ENCODE measurements around the gene STAT2. TPM values are rescaled to one million over a fixed set of nuclear protein-coding genes. Genes with fewer than 3 reads are reported as not detected.

STAT2 gene
- total and polyA plus RNA-seq, 9 of the 15 experiments (the other 6 are each of a cell fraction or from before 2014, with no cell fraction given), result 15.5 to 46.9 (median 40.1) TPM

DNA sequence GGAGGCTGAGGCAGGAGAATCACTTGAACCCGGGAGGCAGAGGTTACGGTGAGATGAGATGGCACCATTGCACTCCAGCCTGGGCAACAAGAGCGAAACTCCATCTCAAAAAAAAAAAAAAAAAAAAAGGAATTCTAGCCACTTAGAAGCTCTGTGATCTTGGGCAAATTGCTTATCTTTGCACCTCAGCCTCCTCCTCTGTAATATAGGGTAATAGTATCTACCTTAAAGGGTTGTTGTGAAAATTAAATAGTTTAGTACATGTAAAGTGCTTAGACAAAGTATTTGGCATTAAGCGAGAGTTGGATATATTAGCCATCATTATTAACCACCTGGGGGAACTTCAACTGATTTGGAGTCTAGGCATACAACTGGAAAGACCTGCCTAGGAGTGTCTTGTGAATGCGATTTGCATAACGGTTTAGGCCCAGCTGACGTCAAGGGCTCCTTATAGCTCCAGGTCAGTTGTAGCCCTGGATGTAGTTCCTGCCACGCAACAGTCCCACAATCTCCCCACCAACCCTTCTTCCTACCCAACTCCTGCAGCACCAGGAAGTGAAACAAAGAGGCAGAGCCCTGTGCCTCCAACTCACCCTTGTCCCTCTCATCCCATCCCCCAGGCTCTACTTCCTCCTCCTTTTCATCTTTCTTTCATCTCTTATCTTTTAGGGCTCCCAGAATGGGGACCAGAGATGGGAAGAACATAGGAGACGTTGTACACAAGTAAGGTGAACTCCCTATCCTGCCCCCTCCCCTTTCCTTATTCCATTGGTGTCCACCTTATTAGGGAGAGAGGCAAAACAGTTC, 23.3 kb downstream of the STAT2 start (continued):
- peak; percentile 54; the same call in 1 of the 2 replicates for TF ChIP-seq ZBTB2 (IDR thresholded peaks at IDR 0.05)
- peak; percentile 91 for TF ChIP-seq LEF1 (IDR thresholded peaks at IDR 0.05)
- TF ChIP-seq BDP1 (IDR thresholded peaks at IDR 0.05; ENCODE audit: insufficient read depth, insufficient read length), result no peak
- peak; percentile 96 for TF ChIP-seq ELF4 (CRISPR knock-in tag; IDR thresholded peaks at IDR 0.05)
- TF ChIP-seq ZNF217 (CRISPR knock-in tag; IDR thresholded peaks at IDR 0.05), result no peak
- TF ChIP-seq ZNF583 (CRISPR knock-in tag; IDR thresholded peaks at IDR 0.05), result no peak
- TF ChIP-seq NR2F6 (CRISPR knock-in tag; IDR thresholded peaks at IDR 0.05), result peak; percentile 47; the same call in 1 of the 2 replicates
- TF ChIP-seq RBM34 (IDR thresholded peaks at IDR 0.05; ENCODE audit: borderline replicate concordance, insufficient read depth, low read length), result no peak
- no peak; the same call in 1 of the 2 replicates for TF ChIP-seq CBX1 (IDR thresholded peaks at IDR 0.05; ENCODE audit: low read depth)
- TF ChIP-seq ELF1 (tag; IDR thresholded peaks at IDR 0.05), result peak; percentile 94
- peak; percentile 65 to 73; a peak in 2 of 4 replicates for TF ChIP-seq ETV6 (IDR thresholded peaks at IDR 0.05; ENCODE audit: borderline replicate concordance in 1 of 2, low read depth in 2 of 2, low read length in 1 of 2)
- TF ChIP-seq ETV6 (CRISPR knock-in tag; IDR thresholded peaks at IDR 0.05; ENCODE audit: borderline replicate concordance), result no peak
- no peak for TF ChIP-seq RBM15 (IDR thresholded peaks at IDR 0.05; ENCODE audit: insufficient read depth, low read length)
- no peak for TF ChIP-seq ZNF444 (CRISPR knock-in tag; IDR thresholded peaks at IDR 0.05)
- TF ChIP-seq, protein P1, sequence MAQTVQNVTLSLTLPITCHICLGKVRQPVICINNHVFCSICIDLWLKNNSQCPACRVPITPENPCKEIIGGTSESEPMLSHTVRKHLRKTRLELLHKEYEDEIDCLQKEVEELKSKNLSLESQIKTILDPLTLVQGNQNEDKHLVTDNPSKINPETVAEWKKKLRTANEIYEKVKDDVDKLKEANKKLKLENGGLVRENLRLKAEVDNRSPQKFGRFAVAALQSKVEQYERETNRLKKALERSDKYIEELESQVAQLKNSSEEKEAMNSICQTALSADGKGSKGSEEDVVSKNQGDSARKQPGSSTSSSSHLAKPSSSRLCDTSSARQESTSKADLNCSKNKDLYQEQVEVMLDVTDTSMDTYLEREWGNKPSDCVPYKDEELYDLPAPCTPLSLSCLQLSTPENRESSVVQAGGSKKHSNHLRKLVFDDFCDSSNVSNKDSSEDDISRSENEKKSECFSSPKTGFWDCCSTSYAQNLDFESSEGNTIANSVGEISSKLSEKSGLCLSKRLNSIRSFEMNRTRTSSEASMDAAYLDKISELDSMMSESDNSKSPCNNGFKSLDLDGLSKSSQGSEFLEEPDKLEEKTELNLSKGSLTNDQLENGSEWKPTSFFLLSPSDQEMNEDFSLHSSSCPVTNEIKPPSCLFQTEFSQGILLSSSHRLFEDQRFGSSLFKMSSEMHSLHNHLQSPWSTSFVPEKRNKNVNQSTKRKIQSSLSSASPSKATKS (CRISPR knock-in tag; IDR thresholded peaks at IDR 0.05), result no peak
- TF ChIP-seq DDX20 (tag; IDR thresholded peaks at IDR 0.05; ENCODE audit: low read depth), result no peak
- TF ChIP-seq ZNF75A (CRISPR knock-in tag; IDR thresholded peaks at IDR 0.05), result no peak
- TF ChIP-seq ZNF3 (CRISPR knock-in tag; IDR thresholded peaks at IDR 0.05), result no peak
- no peak for TF ChIP-seq ZNF143 (CRISPR knock-in tag; IDR thresholded peaks at IDR 0.05)
- TF ChIP-seq GABPB1 (CRISPR knock-in tag; IDR thresholded peaks at IDR 0.05), result peak; percentile 71
- TF ChIP-seq ZNF324 (CRISPR knock-in tag; IDR thresholded peaks at IDR 0.05), result 0 out of 2 replicates have a peak, but pooled peaks have one; percentile 16
- TF ChIP-seq XRCC3 (IDR thresholded peaks at IDR 0.05), result no peak
- TF ChIP-seq MIER1 (IDR thresholded peaks at IDR 0.05; ENCODE audit: low read depth), result no peak
- no peak; the same call in 1 of the 2 replicates for TF ChIP-seq TEAD4 (IDR thresholded peaks at IDR 0.05; ENCODE audit: low read length)
- TF ChIP-seq TEAD4 (CRISPR knock-in tag; IDR thresholded peaks at IDR 0.05; ENCODE audit: borderline replicate concordance), result no peak
- peak; percentile 84 for TF ChIP-seq MYBL2 (IDR thresholded peaks at IDR 0.05; ENCODE audit: low read depth)
- no peak for TF ChIP-seq MYBL2 (CRISPR knock-in tag; IDR thresholded peaks at IDR 0.05; ENCODE audit: borderline replicate concordance)
- TF ChIP-seq FOXK2 (conservative IDR thresholded peaks at IDR 0.05 in 1 of 2, IDR thresholded peaks at IDR 0.05 in 1 of 2; ENCODE audit: low read depth in 2 of 2), result peak; percentile 82 to 90

Data from K562 (cell line).